A204.1 (cell line): ENCODE measurements around the gene KCNJ6.
"Not testable (repeated sequence)": the region's sequence is repeated elsewhere in the genome, so short reads cannot be mapped to it uniquely, and the experiment has no call there.

ENCODE experiments used
- FAIRE-seq: peaks from 2 replicates; lab custom pipeline; 2012; peaks lifted over from hg19 to GRCh38; lab: Jason Lieb, UNC

Gene KCNJ6, protein sequence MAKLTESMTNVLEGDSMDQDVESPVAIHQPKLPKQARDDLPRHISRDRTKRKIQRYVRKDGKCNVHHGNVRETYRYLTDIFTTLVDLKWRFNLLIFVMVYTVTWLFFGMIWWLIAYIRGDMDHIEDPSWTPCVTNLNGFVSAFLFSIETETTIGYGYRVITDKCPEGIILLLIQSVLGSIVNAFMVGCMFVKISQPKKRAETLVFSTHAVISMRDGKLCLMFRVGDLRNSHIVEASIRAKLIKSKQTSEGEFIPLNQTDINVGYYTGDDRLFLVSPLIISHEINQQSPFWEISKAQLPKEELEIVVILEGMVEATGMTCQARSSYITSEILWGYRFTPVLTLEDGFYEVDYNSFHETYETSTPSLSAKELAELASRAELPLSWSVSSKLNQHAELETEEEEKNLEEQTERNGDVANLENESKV

DNA sequence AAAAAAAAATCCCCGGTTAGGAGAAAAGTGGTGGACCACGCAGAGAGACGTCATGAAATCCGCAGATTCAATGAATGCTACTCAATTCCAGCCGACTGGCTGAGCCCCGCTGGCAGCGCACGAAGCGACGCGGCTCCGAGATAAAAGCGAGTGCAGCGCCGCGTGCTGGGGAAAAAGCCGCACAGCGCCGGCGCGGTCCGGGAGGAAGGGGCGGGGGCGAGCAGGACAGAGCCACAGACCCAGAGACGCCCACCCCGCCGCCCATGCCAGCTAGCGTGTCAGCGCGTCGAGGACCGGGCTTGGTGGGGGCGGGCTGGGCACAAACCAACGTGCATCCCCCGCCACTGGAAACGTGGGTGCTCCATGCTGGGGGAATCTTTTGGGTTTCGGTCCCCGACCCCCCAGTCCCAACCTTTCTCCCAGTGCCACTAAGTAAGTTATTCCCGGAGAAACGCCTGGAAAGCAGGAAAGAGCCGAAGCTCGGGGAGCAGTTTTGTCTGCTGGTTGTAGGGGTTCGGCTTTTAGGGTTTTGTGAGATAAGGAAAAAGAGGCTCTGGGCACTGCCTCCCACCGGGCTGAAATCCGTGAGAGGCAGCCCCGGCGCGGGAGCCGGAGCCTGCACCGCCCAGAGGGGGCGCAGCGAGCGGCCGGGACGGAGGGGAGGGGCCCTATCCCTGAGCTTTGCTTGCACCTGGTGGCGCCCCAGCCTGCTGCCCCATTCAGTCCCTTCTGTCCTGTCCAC lies at the start of gene KCNJ6:
Gene KCNJ6 (minus strand): TSS at position 148 of the 742 bp plus-strand sequence. CDS start 75,775 bp downstream, outside the sequence.
- FAIRE-seq, result no peak

DNA sequence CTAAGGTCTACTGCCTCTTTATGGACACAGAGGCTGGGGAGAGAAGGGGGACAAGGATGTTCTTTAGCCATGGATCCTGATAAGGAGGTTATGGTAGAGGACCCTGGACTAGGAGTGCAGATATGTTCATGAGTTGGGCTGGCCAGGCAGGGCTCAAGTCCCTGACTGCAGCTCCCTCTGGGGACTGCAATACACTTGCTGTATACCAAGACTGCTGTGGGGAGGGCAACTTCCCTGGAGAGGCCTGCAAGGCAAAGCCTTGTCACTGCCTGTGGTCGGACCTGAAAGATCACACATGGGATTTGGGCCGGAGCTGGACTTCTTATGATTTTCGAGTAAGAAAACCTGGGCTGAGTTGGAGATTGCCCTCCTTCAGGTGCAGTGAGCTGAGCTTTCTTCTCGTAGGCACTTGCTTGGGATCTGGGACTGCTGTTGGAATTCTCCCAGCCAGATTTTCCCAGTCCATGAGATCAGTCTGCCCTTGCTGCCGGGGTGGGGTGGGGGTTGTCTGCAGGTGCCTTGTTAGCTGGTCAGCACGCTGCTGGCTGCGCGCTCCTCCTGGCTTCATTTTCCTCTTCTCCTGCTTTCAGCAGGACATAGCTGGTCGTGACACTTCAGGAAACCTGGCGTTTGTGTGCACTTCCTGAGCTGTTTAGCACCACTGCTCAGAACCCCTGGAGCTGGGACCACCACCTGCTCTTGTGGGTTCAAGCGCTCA lies 49.0 kb upstream of the KCNJ6 start:
- no peak for FAIRE-seq

DNA sequence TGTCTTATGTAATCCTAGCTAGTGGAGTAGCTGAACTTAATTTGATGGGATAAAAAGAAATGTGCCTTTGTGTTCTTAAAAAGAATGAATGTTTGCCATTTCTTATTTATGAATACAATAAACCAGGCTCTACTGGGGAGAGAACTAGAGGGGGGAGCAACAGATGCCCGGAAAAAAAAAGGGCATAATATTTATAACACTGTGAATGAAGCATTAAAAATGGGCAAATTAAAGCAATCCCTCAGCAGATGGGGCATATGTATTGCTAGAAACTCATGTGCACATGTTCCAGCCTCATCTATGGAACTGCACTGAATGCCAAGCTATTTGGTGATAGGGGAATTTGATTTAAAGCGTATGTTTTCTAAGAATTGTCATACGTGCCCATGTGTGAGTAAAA lies 42.3 kb upstream of the KCNJ6 start:
- no peak for FAIRE-seq

DNA sequence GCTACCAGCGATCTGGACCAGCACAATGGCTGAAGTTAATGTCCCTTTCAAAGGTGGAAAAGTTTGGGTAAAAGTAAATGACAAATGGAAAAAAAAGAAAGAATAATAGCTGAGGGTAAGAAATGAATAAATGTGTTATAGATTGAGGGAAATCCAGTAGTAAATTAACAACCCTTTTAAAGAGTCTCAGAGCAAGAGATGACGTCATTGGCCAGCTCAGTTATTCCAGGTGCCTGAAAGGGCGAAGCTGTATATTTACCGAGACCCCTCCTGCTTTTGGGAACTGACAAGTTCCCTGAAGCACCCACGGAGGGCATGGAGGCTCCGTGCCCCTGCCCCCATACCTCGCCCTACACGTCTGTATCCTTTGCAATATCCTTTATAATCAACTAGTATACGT lies 40.5 kb upstream of the KCNJ6 start:
- no peak for FAIRE-seq

DNA sequence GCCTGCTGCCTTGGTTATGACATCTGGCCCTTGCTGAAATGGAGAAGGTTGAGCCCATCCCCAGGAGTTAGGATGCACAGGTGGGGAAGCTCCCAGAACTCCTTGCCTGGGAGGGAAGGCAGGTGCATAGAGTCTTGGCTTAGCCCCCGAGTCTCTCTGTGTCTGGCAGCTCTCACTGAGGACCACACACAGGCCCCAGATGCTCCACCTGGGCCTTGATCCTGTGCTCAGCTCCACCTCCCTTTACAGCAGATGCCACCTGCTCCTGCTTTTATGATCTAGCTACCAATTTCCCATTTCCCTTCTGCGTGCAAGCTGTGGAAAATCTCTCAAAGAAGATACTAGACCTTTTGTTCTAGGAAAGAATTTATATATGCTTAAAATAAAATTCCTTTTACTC lies 28.8 kb upstream of the KCNJ6 start:
- no peak for FAIRE-seq

DNA sequence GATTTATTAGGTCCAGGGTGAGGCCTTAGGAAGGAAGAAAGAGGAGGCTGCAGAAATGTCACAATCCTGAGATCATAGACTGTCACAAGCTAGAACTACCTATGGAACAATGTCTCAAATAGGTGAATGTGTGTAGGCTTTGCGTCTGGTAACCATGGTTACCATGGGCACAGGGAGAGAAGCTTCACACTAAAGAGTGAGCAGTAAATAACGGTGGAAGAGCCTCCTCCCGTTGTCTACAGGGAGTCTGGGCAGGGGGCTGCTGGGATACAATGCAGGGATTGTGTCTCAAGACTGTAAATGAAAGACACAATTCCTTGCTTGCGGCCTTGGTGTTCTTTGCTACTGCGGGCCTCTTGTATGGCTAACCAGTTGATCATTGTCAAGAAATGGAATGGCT lies 28.2 kb upstream of the KCNJ6 start:
- FAIRE-seq, result no peak

DNA sequence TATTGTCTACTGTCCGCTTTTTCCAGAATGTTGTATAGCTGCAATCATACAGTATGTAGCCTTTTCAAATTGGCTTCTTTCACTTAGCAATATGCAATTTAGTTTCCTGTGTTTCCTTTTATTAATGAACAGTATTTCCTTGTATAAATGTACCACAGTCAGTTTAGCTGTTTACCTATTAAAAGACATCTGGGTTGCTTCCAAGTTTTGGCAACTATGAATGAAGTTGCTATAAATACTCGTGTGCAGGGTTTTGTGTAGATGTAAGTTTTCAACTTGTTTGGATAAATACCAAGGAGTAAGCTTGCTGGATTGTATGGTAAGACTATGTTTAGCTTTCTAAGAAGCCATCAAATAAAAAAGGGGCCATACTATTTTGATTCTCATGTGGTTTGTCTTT lies 24.4 kb upstream of the KCNJ6 start:
- no peak for FAIRE-seq

DNA sequence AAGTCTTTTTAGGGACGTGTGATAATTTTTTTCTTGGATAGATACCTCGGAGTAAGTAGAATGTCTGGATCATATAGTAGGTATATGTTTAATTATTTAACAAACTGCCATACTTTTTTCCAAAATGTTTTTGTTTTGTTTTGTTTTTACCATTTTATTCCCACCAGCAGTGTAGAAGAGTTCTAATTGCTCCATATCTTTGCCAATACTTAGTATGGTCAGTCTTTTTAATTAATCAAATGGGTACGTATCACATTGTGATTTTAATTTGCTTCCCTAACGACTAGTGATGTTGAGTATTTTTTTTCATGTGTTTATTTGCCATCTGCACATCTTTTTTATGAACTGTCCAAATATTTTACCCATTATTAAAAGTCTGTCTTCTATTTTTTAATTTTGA lies 23.6 kb upstream of the KCNJ6 start:
- no peak for FAIRE-seq

DNA sequence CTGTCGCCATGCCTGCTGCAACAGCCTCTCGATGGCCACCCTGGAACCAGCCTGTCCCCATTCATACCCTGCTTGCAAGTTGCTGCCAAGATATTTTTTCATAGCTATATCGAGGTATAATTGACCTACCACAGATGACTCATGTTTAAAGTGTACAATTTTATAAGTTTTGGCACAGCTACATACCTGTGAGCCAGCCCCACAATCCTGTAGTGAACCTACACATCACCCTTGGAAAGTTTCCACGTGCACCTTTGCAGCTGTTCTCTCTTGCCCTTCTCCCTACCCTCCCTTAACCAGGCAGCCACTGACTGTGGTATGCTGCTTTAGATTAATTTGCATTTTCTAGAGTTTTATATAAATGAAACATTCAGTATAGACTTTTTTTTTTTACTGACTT lies 23.0 kb upstream of the KCNJ6 start:
- no peak for FAIRE-seq

DNA sequence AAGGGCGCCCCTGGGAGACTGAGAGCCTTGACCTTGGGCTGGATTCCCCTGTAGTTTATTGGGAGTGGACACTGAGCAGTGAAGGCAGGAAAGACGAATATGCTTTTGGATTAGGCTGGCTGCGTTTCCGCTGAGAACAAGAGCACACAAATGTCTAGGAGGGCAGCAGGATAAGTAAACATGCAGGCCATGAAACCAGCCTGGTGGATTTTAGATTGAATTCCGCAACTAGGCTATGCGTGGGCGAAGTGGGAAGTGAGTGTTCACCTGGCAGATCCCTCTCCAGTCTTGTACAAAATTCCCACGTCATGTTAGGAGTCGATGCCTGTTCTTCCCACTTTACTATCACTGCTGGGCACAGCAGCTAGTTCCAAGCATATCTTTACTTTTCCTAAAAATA lies 21.4 kb upstream of the KCNJ6 start:
- FAIRE-seq, result no peak

DNA sequence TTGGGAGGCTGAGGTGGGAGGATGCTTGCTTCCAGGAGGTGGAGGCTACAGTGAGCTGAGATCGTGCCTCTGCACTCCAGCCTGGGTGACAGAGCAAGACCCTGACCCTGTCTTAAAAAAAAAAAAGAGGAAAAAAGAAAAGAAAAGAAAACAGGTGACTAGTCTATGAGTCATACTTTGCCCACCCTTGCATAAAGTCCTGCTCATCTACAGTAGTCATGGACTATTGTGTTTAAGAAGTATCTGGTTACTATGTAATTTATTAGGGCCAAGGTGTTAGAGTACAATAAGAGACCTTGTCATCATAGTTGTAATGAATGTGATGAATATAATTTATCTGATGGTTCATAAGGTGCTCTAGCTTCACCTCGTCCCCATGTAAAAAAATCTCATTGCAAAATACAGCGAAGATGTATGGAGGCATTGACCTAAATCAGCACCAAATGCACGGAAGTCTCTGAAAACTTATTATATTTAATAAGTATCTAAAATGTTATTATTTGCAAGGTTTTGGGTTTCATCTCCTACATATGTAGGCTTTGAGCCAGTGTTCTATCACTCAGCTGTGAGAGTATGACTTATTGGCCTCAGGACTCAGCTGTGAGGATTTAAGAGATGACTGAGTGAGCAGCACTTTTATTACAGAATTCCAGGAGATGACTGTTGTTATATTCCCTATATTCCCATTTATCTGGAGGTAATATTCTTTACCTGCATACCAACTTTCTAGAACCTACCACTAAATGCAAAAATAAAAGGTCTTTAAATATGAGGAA lies 19.9 kb upstream of the KCNJ6 start:
- FAIRE-seq, result no peak

DNA sequence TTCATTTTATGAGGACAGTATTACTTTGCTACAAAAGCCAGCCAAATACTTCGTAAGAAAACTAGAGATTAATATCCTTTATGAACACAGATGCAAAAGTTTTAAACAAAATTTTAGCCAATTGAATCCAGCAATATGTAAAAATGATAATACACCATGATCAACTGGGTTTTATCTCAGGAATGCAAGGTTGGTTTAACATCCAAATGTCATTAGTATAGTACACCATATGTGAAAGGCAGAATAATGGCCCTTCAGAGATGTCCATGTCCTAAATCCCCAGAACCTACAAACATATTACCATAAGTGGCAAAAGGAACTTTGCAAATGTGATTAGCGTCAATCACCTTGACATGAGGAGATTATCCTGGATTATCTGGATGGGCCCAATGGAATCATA lies 16.7 kb upstream of the KCNJ6 start:
- no peak for FAIRE-seq

DNA sequence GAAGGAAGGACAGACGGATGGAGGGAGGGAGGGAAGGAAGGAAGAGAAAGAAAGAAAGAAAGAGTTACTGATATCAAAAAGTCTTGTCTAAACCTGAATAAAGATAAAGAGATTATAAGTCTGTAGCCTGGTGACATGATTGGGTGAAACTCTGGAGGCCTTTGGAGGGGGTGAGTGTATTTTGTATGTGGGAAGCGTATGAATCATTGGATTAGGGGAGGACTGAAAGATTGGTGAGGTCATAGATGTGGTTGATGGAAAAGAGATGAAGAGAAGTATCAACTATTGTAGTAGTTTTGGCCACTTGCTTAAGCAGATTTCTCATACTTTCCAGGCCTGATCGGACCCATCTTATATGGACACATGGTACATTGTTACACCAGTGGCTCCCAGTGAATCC lies 11.5 kb upstream of the KCNJ6 start:
- no peak for FAIRE-seq

DNA sequence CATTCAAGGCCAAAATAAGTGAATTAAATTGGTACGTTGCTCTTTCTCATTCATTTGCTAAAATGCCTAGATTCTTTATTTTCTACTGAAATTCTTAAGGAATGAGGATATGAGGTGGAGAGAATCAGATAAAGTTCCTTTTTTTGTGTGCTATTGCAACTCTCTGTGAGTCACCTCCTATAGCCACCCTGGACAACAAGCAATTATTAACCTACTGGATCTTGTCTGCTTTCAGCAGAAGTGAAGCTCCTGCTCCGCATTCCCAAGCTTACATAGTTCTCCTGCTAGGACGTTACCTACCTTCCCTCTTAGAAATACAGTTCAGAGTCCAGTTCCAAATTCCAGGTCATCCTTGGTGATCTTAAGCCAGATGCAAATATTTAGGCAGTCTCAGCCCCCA lies 4.8 kb upstream of the KCNJ6 start:
- no peak for FAIRE-seq

DNA sequence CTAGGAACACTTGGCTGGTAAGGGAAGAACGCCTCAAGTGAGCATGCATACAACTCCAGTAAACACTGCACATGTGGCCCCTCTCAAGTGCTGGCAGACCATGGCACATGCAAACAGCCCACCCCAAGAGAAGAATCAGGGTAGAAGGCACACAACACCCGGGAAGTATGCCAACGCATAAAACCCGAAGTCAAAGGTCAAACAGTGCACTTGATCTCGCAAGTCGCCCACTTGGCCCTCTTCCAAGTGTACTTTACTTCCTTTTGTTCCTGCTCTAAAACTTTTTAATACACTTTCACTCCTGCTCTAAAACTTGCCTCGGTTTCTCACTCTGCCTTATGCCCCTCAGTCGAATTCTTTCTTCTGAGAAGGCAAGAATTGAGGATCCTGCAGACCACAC lies 4.0 kb upstream of the KCNJ6 start:
- FAIRE-seq, result not testable (repeated sequence)

DNA sequence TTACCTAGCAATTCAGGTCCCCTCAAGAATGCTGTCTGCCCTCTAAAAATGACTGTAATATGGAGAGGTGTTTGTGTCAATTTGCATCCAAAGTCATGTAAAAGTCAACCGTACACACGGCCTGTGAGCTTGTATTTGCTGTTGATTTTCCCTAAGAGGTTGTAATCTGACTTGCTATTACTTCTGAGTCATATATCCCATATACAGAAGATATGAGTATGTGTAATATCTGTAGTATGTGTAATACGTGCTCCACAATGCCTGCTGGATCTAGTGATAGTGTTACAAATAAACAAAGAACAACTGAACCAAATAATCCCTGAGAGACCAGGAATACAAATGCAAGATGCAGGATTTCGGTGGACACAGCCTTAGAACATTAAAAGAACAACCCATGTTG lies 1.4 kb upstream of the KCNJ6 start:
- FAIRE-seq, result no peak

DNA sequence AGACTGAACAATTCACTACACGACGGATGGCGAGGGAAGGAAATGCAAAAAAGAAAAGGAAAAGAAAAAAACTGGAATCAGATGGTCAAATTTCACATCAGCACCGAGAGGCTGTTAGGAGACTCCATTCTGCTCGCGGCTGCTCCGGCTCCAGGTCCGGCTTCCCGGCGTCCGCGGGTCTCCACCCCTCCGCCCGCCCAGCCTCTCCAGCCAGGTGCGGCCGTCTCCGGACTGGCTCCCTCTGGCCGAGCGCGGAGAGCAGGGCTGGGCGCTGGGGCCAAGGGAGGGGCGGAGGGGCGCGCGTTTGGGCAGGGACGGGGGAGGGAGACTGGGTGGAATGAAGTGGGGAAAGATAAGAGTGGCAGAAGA lies 332 bp downstream of the KCNJ6 start:
- FAIRE-seq, result no peak

DNA sequence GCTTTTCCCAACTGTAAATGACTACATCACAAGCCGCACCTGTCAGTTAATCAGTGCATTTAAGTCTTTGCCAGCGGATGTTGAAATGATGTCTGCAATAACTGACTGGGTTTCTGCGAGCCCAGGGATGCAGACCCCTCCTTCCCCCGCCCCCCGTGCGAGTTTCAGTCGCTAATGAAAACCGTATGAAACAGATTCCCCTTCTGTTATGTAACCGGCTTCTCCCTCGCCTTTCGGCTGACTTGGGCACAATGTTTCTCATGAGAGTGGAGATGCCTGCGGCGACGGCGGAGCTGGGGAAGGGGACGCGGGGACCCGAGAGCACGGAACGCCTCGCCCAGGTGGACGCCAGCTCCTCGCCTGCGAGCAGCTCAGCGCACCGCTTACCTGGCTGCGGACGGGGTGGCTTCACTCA lies 753 bp downstream of the KCNJ6 start:
- no peak for FAIRE-seq

DNA sequence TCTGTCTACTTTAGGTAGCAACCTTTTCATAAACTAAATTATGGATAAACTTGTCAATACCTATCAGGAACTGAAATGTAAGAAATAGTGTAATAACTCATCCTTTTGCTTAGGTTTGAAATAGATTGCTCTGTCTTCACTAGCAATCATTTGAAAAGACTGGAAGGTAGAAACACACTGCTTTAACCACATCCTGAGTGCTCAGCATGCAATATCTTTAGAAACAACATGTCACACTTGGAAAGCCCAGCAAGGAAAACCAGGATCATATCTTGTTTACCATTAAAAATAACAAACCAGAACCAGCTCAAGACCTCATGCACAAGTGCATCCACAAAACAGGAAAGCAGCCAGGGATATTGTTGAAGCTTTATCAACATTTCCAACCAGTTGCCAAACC lies 3.6 kb downstream of the KCNJ6 start:
- no peak for FAIRE-seq

DNA sequence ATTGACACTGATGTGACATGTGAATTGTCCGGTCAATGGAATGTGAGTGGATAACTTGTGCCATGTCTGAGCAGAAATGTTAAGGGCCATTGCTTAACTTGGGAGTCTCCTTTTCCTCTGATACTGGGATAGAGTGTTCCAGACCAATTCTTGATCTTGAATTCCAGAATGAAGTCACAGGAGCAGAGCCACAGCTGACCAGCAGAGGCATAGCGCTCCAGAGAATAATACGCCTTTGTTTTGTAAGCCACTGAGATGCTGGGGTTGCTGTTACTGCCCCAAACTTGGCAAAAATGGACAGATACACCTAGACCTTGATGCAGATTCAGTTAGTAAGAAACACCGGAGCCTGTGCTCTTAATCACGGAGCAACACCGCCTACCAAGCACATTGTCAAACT lies 6.3 kb downstream of the KCNJ6 start:
- no peak for FAIRE-seq

DNA sequence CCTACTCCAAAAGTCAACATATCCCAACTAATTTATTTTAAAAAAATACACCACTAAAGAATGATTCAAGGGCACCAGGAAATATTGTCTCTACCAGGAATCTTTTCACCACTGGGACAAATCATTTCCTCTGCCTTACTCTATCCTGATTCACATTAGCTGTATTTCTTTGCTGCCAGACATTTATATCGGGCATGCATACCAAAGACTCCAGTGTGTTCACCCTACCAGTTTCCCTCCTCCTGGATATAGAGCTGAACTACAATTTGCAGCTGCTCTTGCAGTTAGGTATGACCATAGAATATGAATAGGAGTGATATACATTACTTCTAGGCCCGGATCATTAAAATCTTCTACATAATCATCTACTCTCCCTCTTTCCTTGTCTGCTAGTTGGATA lies 7.6 kb downstream of the KCNJ6 start:
- FAIRE-seq, result no peak

DNA sequence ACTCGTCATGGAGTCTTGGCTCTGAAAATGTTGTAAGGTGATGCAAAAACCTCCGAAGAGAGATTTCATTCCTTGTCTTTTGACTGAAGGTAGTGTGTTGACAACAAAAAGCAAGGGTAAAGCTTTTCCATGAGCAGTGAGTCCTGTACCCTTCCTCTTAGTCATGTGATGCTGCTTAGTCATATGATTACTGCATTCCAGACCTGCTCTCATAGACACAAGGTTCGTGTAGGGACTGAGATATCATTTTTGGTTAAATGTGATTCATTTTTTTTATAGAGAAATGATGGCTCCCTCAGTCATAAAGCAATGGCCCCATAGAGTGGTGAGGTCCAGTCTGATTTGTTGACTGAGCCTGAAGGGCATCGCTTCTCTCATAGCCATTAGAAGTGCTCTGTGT lies 9.2 kb downstream of the KCNJ6 start:
- FAIRE-seq, result no peak

DNA sequence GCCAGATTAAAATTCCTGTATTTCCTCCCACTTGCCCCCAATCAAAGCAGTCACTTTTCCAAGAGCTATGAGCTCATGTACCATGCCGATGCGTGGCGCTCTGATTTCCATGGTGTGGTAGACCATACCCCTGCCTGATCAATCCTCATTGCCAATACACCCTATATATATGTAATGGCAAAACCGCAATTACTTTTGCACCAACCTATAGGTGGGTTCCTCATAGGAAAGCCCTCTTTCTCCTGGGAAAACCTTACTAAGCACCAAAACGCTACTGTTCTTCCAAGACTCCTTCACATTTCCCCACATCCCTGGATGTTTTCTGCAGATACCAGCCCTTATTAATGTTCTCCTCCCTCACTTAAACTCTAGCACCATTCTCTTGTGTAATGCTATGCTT lies 11.0 kb downstream of the KCNJ6 start:
- FAIRE-seq, result no peak
